ENCODE data around the gene SHLD1.

The SHLD1 gene

GRCh38 chr20:5848711-5849505, 98.7 kb downstream of the SHLD1 start:
- DNase-seq (ENCODE audit: low read depth), result peak; percentile 53

GRCh38 chr20:5855939-5856338, 105.7 kb downstream of the SHLD1 start:
- DNase-seq (ENCODE audit: low read depth), result no peak

DNA sequence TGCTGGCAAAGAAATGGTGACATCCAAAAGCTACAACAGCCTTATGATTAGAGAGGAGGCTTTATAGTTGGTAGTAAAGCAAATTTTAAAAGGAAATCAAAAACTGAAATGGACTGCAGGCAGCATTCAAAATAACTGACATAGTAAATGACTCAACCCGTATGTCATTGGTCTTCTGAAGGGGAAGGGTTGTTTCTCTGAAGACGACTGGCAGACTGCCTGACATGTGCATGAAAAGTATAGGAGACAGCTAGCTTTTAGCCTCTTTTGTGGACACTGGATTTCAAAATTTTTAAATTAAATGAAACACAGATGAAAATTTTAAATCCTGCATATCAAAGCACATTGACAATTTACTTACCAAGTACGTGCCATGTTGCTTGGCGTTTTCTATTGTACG, 109.4 kb downstream of the SHLD1 start:
- no peak for DNase-seq (ENCODE audit: low read depth)

DNA sequence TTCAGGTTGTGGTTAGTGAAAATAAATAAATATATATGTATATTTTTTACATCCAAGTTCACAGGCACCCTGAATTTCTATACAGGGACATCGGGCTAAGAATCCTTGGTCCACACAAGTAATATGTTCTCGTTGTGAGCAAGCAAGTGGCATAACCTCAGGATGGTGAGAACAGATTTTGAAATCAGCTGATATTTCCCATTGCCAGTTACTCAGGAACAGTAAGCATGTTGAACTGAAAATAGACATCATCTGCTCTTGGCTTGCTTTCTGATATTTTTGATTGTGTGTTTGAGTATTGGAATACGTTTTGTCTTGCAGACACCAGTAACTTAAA, 112.5 kb downstream of the SHLD1 start:
- DNase-seq (ENCODE audit: low read depth), result no peak

GRCh38 chr20:5863040-5863833, 113.0 kb downstream of the SHLD1 start:
- DNase-seq (ENCODE audit: low read depth), result no peak

- DNase-seq (ENCODE audit: low read depth), result no peak
Measured at GRCh38 chr20:5864428-5864827, 114.2 kb downstream of the SHLD1 start.

DNA sequence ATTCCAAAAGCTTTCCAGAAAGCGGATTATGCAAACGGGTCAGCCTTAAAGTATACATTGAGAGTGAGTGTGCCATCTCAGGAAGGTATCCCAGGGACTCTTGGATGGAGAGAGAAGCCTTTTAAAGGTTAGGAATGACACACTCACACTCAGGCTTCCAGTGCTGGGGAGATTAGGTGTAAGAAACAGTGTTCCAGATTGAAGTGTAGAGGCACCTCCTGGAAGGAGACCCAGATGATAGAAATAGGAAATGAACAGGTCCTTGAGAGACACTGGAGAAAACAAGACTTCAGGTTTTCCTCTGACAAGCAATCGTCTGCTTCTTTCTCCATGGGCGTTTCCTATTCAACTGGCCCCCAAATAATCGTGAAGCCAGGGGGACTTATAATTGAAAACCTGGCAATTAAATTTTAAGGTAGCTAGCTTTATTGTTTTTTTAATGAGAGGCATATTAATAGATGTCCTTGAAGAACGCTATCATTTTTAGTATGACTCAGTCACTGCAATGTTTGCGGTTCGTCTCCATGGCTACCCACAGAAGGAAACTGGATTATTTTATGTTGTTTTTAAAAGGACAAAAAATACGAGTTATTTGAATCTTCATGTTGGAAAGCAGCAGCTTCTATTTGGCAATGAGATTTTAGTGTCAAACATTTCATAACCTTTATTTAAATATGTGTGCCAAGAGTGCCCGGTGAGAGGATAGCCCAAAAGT, 114.8 kb downstream of the SHLD1 start:
- DNase-seq (ENCODE audit: low read depth), result peak; percentile 57

GRCh38 chr20:5865604-5866003, 115.4 kb downstream of the SHLD1 start:
- DNase-seq (ENCODE audit: low read depth), result no peak

DNA sequence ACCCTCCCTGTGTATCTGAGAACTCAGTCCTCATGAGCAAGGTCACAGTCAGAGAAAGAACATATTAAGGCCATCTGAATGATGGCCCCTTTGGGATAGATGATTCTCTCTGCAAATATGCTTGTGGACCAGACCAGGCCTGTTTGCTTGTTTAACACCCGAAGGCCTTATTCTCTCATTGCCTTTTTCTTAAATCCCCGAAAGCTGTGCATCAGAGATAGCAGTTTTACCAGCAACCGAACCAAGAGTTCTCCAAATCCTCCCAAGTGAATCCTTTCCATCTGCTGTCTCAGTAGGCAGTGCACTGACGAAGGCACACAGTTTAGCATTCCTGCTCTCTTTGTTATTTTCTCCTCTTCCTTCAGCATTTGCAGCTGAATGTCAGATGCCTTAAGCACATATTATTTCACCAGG, 120.4 kb downstream of the SHLD1 start:
- peak; percentile 30 for DNase-seq (ENCODE audit: low read depth)

GRCh38 chr20:5871459-5872410, 121.5 kb downstream of the SHLD1 start:
- no peak for DNase-seq (ENCODE audit: low read depth)

- DNase-seq (ENCODE audit: low read depth), result no peak
Measured at GRCh38 chr20:5877128-5877527, 126.9 kb downstream of the SHLD1 start.

- DNase-seq (ENCODE audit: low read depth), result no peak
Measured at GRCh38 chr20:5880326-5880725, 130.1 kb downstream of the SHLD1 start.

DNA sequence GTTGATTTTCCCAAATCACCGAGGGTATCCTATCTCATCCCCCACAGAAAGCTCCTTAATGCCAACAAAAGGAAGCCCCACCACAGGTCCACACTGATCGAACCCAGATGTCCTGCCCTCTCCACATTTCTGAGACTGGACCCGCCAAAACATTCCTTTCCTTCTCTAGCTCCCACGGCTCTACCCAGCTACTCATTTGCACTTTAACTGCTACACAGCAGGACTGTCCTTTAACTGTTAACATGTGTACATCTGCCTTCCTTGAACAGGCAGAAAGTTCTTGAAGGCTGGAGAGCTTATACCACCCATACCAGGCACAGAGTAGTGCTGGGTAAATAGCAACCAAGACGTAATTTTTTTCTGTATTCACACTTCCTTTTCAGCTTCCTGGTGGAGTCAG, 131.5 kb downstream of the SHLD1 start:
- DNase-seq (ENCODE audit: low read depth), result no peak

- no peak for DNase-seq (ENCODE audit: low read depth)
Measured at GRCh38 chr20:5882166-5882565, 132.0 kb downstream of the SHLD1 start.

DNA sequence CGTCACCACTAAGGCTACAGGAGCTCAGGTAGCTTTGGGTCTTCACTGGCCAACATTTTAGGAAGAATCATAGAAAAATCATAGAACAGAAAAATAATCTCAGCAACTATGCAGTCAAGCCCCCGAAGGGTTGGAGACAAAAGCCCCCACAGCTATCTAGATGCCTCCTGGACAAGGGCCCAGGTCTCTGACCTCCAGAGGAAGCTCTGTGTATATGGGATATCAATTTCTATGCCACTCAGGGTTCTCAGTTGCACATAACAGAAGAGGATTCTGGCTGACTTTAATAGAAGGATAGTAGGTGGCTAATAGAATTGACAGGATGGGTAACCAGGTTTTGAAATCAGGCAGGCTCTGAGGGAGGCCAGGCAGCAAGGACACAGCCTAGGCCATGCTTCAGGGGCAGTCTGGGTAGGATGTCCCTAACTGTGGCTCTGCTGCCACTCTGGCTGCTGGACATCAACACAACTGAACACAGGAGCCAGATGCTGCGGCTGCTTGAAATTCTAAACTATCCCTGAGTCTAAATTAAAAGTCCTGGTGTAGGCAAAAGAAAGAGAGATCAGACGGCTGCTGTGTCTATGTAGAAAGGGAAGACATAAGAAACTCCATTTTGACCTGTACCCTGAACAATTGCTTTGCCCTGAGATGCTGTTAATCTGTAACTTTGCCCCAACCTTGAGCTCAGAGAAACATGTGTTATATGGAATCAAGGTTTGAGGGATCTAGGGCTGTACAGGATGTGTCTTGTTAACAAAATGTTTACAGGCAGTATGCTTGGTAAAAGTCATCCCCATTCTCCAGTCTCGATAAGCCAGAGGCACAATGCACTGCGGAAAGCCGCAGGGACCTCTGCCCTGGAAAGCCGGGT, 134.5 kb downstream of the SHLD1 start:
- DNase-seq (ENCODE audit: low read depth), result no peak

- no peak for DNase-seq (ENCODE audit: low read depth)
Measured at GRCh38 chr20:5885866-5886265, 135.7 kb downstream of the SHLD1 start.

- DNase-seq (ENCODE audit: low read depth), result no peak
Measured at GRCh38 chr20:5886788-5887187, 136.6 kb downstream of the SHLD1 start.

GRCh38 chr20:5887386-5887785, 137.2 kb downstream of the SHLD1 start:
- no peak for DNase-seq (ENCODE audit: low read depth)

DNA sequence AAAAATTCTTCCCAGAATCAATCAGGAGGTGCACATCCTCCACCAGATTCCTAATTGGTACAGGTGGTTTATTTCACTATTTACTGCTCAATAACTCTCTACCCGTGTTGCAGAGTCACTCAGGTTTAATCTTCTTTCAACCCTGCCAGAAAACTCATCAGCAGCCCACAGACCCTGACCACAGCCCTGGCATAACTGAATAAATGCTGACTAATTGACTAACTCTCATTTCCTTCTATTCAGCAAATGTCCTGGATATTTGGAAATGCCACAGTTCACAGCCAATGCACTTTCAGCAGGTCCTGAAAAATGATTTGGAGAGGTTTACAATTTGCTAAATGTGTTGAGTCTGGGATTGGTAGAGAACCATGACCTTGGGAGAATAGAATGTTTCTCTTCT, 137.8 kb downstream of the SHLD1 start:
- DNase-seq (ENCODE audit: low read depth), result no peak

GRCh38 chr20:5890773-5891441, 140.7 kb downstream of the SHLD1 start:
- DNase-seq (ENCODE audit: low read depth), result no peak

Measured in stromal cell of bone marrow (primary cell).